Measurements from ENCODE around the gene PROB1.

PROB1 gene

GRCh38 chr5:139381837-139382761 lies 12.8 kb downstream of the PROB1 start:
- no peak for TF ChIP-seq CTCF (conservative IDR thresholded peaks at IDR 0.05; ENCODE audit: low read depth)
- ChIA-PET CTCF (no interaction called here), POLR2A (ENCODE audit: low non-redundant PET) (no interaction called here)
- peak overlapping the region; percentile 68 for H3K27ac ChIP-seq
- DNase-seq (ENCODE audit: low spot score): no peak

- CTCF ChIA-PET: no interaction called here
- no peak for DNase-seq (ENCODE audit: low spot score)
- no peak overlapping the region for H3K27ac ChIP-seq
- TF ChIP-seq CTCF (conservative IDR thresholded peaks at IDR 0.05; ENCODE audit: low read depth): no peak
- POLR2A ChIA-PET (ENCODE audit: low non-redundant PET): no interaction called here
Measured at GRCh38 chr5:139379626-139380449, 15.1 kb downstream of the PROB1 start.

- no peak for TF ChIP-seq CTCF (conservative IDR thresholded peaks at IDR 0.05; ENCODE audit: low read depth)
- POLR2A ChIA-PET (ENCODE audit: low non-redundant PET): no interaction called here
- CTCF ChIA-PET: no interaction called here
- H3K27ac ChIP-seq: peak overlapping the region; percentile 23
- no peak for DNase-seq (ENCODE audit: low spot score)
Measured at GRCh38 chr5:139378941-139379361, 16.0 kb downstream of the PROB1 start.

- POLR2A ChIA-PET (ENCODE audit: low non-redundant PET): no interaction called here
- H3K27ac ChIP-seq: peak overlapping the region; percentile 23
- CTCF ChIA-PET: interaction anchor here (0.6 kb wide), 1 partner anchor 167 kb away, joined by 5 read pairs; no protein-coding TSS in a partner anchor
- DNase-seq (ENCODE audit: low spot score): no peak
- no peak for TF ChIP-seq CTCF (conservative IDR thresholded peaks at IDR 0.05; ENCODE audit: low read depth)
Measured at GRCh38 chr5:139378101-139378825, 16.6 kb downstream of the PROB1 start.

GRCh38 chr5:139377226-139377625 lies 17.7 kb downstream of the PROB1 start:
- POLR2A ChIA-PET (ENCODE audit: low non-redundant PET): no interaction called here
- DNase-seq (ENCODE audit: low spot score): no peak
- no peak overlapping the region for H3K27ac ChIP-seq
- no peak for TF ChIP-seq CTCF (conservative IDR thresholded peaks at IDR 0.05; ENCODE audit: low read depth)
- CTCF ChIA-PET: no interaction called here

- no peak overlapping the region for H3K27ac ChIP-seq
- CTCF ChIA-PET: interaction anchor here (0.6 kb wide), 1 partner anchor 14 kb away, joined by 3 read pairs; no protein-coding TSS in a partner anchor
- POLR2A ChIA-PET (ENCODE audit: low non-redundant PET): no interaction called here
- TF ChIP-seq CTCF (conservative IDR thresholded peaks at IDR 0.05; ENCODE audit: low read depth): no peak
- no peak for DNase-seq (ENCODE audit: low spot score)
Measured at GRCh38 chr5:139376364-139376763, 18.5 kb downstream of the PROB1 start.
